Neuronal stem cell (in vitro differentiated cells): ENCODE data around the gene PLAU.

Experiments
- DNase-seq: peaks from one replicate; pipeline ENCODE4 v3.0.0-alpha.2; 2013; ENCODE audit warnings: low spot score
- H2AFZ ChIP-seq: one replicate; pipeline ENCODE4 v1.6.1; 2013; ENCODE audit warnings: mild to moderate bottlenecking, low read length, inconsistent platforms
- H2AK5ac ChIP-seq: 2 replicates; pipeline ENCODE4 v1.6.1; 2013; ENCODE audit warnings: low read depth, mild to moderate bottlenecking, inconsistent platforms, low read length, moderate library complexity, mixed read lengths
- H2BK120ac ChIP-seq: 2 replicates; pipeline ENCODE4 v1.6.1; 2013; ENCODE audit warnings: low read depth, mild to moderate bottlenecking, inconsistent platforms, low read length, moderate library complexity, mixed read lengths
- H2BK12ac ChIP-seq: one replicate; pipeline ENCODE4 v1.6.1; 2013; ENCODE audit warnings: low read length, inconsistent platforms
- H2BK15ac ChIP-seq: 2 replicates; pipeline ENCODE4 v1.6.1; 2013; ENCODE audit warnings: mild to moderate bottlenecking, low read length, inconsistent platforms, mixed read lengths
- H2BK5ac ChIP-seq: one replicate; pipeline ENCODE4 v1.6.1; 2013; ENCODE audit warnings: inconsistent platforms, mild to moderate bottlenecking, low read length, moderate library complexity
- H3K14ac ChIP-seq: one replicate; pipeline ENCODE4 v1.6.1; 2013; ENCODE audit warnings: low read length, inconsistent platforms
- H3K18ac ChIP-seq: 2 replicates; pipeline ENCODE4 v1.6.1; 2013; ENCODE audit warnings: low read length, inconsistent platforms
- H3K23ac ChIP-seq: 2 replicates; pipeline ENCODE4 v1.6.1; 2013; ENCODE audit warnings: low read depth, mild to moderate bottlenecking, mixed read lengths, low read length, inconsistent platforms; ENCODE audit not compliant: poor library complexity
- H3K27ac ChIP-seq: replicated peaks from 3 replicates; pipeline ENCODE4 v1.5.1; 2013; ENCODE audit warnings: low read length, inconsistent platforms
- H3K27me3 ChIP-seq, 3 experiments: 2 replicates each; pipeline ENCODE4 v1.6.1; 2013; ENCODE audit warnings: low read length in 3 of 3, mild to moderate bottlenecking in 2 of 3, inconsistent platforms in 1 of 3, low read depth in 1 of 3, mixed read lengths in 1 of 3, moderate library complexity in 1 of 3; ENCODE audit not compliant: control insufficient read depth in 3 of 3, insufficient read depth in 3 of 3
- H3K36me3 ChIP-seq, 2 donors: replicated peaks in 1 of 2; 2 replicates each; pipeline ENCODE4 v1.6.1; 2013; ENCODE audit warnings: low read length in 2 of 2; ENCODE audit not compliant: control insufficient read depth in 2 of 2, insufficient read depth in 2 of 2
- H3K4ac ChIP-seq: 2 replicates; pipeline ENCODE4 v1.6.1; 2013; ENCODE audit warnings: inconsistent platforms, mild to moderate bottlenecking, low read length, moderate library complexity
- H3K4me1 ChIP-seq, 2 donors: 1 replicate in 1 of 2; 2 replicates in 1 of 2; pipeline ENCODE4 v1.6.1; 2013; ENCODE audit warnings: low read length in 2 of 2, low read depth in 1 of 2; ENCODE audit not compliant: control insufficient read depth in 2 of 2, insufficient read depth in 1 of 2
- H3K4me2 ChIP-seq: one replicate; pipeline ENCODE4 v1.6.1; 2013; ENCODE audit warnings: mild to moderate bottlenecking, low read length, inconsistent platforms; ENCODE audit not compliant: insufficient read depth, poor library complexity, severe bottlenecking
- H3K4me3 ChIP-seq, 2 donors: 2 replicates each; pipeline ENCODE4 v1.5.1; 2013; ENCODE audit warnings: low read length in 2 of 2, mild to moderate bottlenecking in 2 of 2, inconsistent platforms in 1 of 2, moderate library complexity in 1 of 2
- H3K79me1 ChIP-seq: one replicate; pipeline ENCODE4 v1.6.1; 2013; ENCODE audit warnings: low read depth, mild to moderate bottlenecking, inconsistent platforms, low read length, moderate library complexity
- H3K9ac ChIP-seq: one replicate; pipeline ENCODE4 v1.6.1; 2013; ENCODE audit warnings: mild to moderate bottlenecking, low read depth, low read length, inconsistent platforms; ENCODE audit not compliant: poor library complexity
- H3K9me3 ChIP-seq, 2 donors: replicated peaks in 1 of 2; 2 replicates each; pipeline versions ENCODE3 to v1.6.1; 2013; ENCODE audit warnings: low read length in 2 of 2, mild to moderate bottlenecking in 2 of 2, inconsistent platforms in 1 of 2, low read depth in 1 of 2, mixed read lengths in 1 of 2, moderate library complexity in 1 of 2; ENCODE audit not compliant: control insufficient read depth in 2 of 2, insufficient read depth in 1 of 2
- H4K8ac ChIP-seq: one replicate; pipeline ENCODE4 v1.6.1; 2013; ENCODE audit warnings: low read depth, mild to moderate bottlenecking, inconsistent platforms, low read length, moderate library complexity
- H4K91ac ChIP-seq: one replicate; pipeline ENCODE4 v1.6.1; 2013; ENCODE audit warnings: low read length, low read depth, mild to moderate bottlenecking, inconsistent platforms; ENCODE audit not compliant: poor library complexity
- WGBS, 2 donors: extraction: QIAGEN DNeasy Blood & Tissue Kit; methylation state at CpG; one replicate each; pipeline ENCODE4 v1.1.7; 2013; ENCODE audit warnings: missing lambda C conversion rate in 2 of 2, mixed read lengths in 1 of 2; ENCODE audit not compliant: insufficient read length in 2 of 2, insufficient replicate concordance in 1 of 2; ENCODE audit errors: extremely low coverage in 2 of 2; 5-methylcytosine and 5-hydroxymethylcytosine counted together

Gene PLAU

GRCh38 chr10:73948947-73949633, 38.2 kb downstream of the PLAU start:
- Histone ChIP-seq H4K91ac (no peak overlapping the region), H3K4me1 (peaks cover 4 to 7% of the 10 kb centered on the region in 2 donors), H3K23ac (no peak overlapping the region), H3K36me3 (no peaks in the 10 kb centered on the region), H3K14ac (no peak overlapping the region), H3K18ac (no peak overlapping the region), H2BK12ac (no peak overlapping the region), H4K8ac (no peak overlapping the region), H3K4me3 (no peak overlapping the region), H3K4me2 (no peak overlapping the region), H3K9ac (no peak overlapping the region), H2AFZ (no peak overlapping the region), H3K79me1 (no peaks in the 10 kb centered on the region), H3K9me3 (no peaks in the 10 kb centered on the region), H3K27ac (no peak overlapping the region), H3K4ac (no peak overlapping the region), H2BK15ac (no peak overlapping the region), H3K27me3 (peaks cover 0 to 2% (median 0%) of the 10 kb centered on the region in 3 experiments), H2AK5ac (no peak overlapping the region), H2BK5ac (no peak overlapping the region), H2BK120ac (no peak overlapping the region)
- WGBS, 2 donors, result no CpG with 5 or more reads among the region's 10 CpGs
- no peak for DNase-seq

GRCh38 chr10:73950155-73950948, 39.4 kb downstream of the PLAU start:
- peak; percentile 15 for DNase-seq
- H3K18ac ChIP-seq, result peak overlapping the region; percentile 67
- no peak overlapping the region for H3K23ac ChIP-seq
- peak overlapping the region; percentile 92 for H2BK15ac ChIP-seq
- no peak overlapping the region for H3K27ac ChIP-seq
- no peak overlapping the region for H3K4me2 ChIP-seq
- H3K4ac ChIP-seq, result no peak overlapping the region
- H3K9me3 ChIP-seq, result no peaks in the 10 kb centered on the region
- no peak overlapping the region for H2BK12ac ChIP-seq
- no peaks in the 10 kb centered on the region for H3K79me1 ChIP-seq
- H3K27me3 ChIP-seq, result peaks cover 0 to 2% (median 0%) of the 10 kb centered on the region in 3 experiments
- H2AFZ ChIP-seq, result peak overlapping the region; percentile 61
- H3K4me3 ChIP-seq, result no peak overlapping the region
- no peak overlapping the region for H3K9ac ChIP-seq
- peaks cover 4 to 7% of the 10 kb centered on the region in 2 donors for H3K4me1 ChIP-seq
- no peak overlapping the region for H4K91ac ChIP-seq
- WGBS, 2 donors, result no CpG with 5 or more reads among the region's 13 CpGs
- H2AK5ac ChIP-seq, result no peak overlapping the region
- H4K8ac ChIP-seq, result peak overlapping the region; percentile 56
- H3K14ac ChIP-seq, result no peak overlapping the region
- H3K36me3 ChIP-seq, result no peaks in the 10 kb centered on the region
- H2BK120ac ChIP-seq, result no peak overlapping the region
- H2BK5ac ChIP-seq, result no peak overlapping the region

GRCh38 chr10:73953665-73954064, 42.7 kb downstream of the PLAU start:
- no peak overlapping the region for H2BK5ac ChIP-seq
- no peak overlapping the region for H3K27ac ChIP-seq
- H3K4ac ChIP-seq, result no peak overlapping the region
- H3K36me3 ChIP-seq, result no peaks in the 10 kb centered on the region
- H3K23ac ChIP-seq, result no peak overlapping the region
- H3K79me1 ChIP-seq, result no peaks in the 10 kb centered on the region
- H4K8ac ChIP-seq, result no peak overlapping the region
- H3K4me2 ChIP-seq, result no peak overlapping the region
- WGBS, 2 donors, result no CpG with 5 or more reads among the region's 1 CpG
- peaks cover 12 to 15% of the 10 kb centered on the region in 2 donors for H3K4me1 ChIP-seq
- H3K27me3 ChIP-seq, result no peaks in the 10 kb centered on the region
- no peak overlapping the region for H2AK5ac ChIP-seq
- H2BK15ac ChIP-seq, result no peak overlapping the region
- H4K91ac ChIP-seq, result no peak overlapping the region
- H2BK120ac ChIP-seq, result no peak overlapping the region
- no peak overlapping the region for H3K4me3 ChIP-seq
- H2BK12ac ChIP-seq, result no peak overlapping the region
- H3K9ac ChIP-seq, result no peak overlapping the region
- no peak overlapping the region for H3K14ac ChIP-seq
- H3K9me3 ChIP-seq, result no peaks in the 10 kb centered on the region
- no peak overlapping the region for H2AFZ ChIP-seq
- H3K18ac ChIP-seq, result no peak overlapping the region
- DNase-seq, result no peak

- Histone ChIP-seq H3K9ac (no peak overlapping the region), H3K4me2 (no peak overlapping the region), H3K27me3 (no peaks in the 10 kb centered on the region), H3K4me1 (peaks cover 12 to 15% of the 10 kb centered on the region in 2 donors), H3K14ac (no peak overlapping the region), H2BK5ac (no peak overlapping the region), H2BK12ac (no peak overlapping the region), H3K79me1 (no peaks in the 10 kb centered on the region), H2AK5ac (no peak overlapping the region), H4K91ac (no peak overlapping the region), H3K4ac (no peak overlapping the region), H3K4me3 (no peak overlapping the region), H2BK120ac (no peak overlapping the region), H3K36me3 (no peaks in the 10 kb centered on the region), H3K9me3 (no peaks in the 10 kb centered on the region), H3K18ac (no peak overlapping the region), H4K8ac (no peak overlapping the region), H3K27ac (no peak overlapping the region), H2BK15ac (no peak overlapping the region), H2AFZ (no peak overlapping the region), H3K23ac (no peak overlapping the region)
- no peak for DNase-seq
- WGBS, 2 donors, result no CpG with 5 or more reads among the region's 2 CpGs
Observed at GRCh38 chr10:73954737-73955136, 43.8 kb downstream of the PLAU start.
